Muscle layer of colon (tissue), 2 donors: ENCODE measurements around the gene DSCAM.

Experiments used
- H3K27ac ChIP-seq: one replicate; pipeline ENCODE4 v1.7.0; 2013; ENCODE audit warnings: low read depth, mild to moderate bottlenecking, low read length, moderate library complexity
- H3K27me3 ChIP-seq, 2 donors: one replicate each; pipeline ENCODE4 v1.7.0; 2013; ENCODE audit warnings: low read length in 2 of 2, mild to moderate bottlenecking in 2 of 2; ENCODE audit not compliant: insufficient read depth in 2 of 2, control insufficient read depth in 1 of 2
- H3K36me3 ChIP-seq: one replicate; pipeline ENCODE4 v1.7.0; 2013; ENCODE audit warnings: mild to moderate bottlenecking, low read length; ENCODE audit not compliant: insufficient read depth
- H3K4me1 ChIP-seq: one replicate; pipeline ENCODE4 v1.7.0; 2013; ENCODE audit warnings: mild to moderate bottlenecking, low read length; ENCODE audit not compliant: insufficient read depth
- H3K4me3 ChIP-seq, 2 donors: one replicate each; pipeline ENCODE4 v1.7.0; 2013; ENCODE audit warnings: low read length in 2 of 2, low read depth in 1 of 2, mild to moderate bottlenecking in 1 of 2, moderate library complexity in 1 of 2
- H3K9ac ChIP-seq: one replicate; pipeline ENCODE4 v1.7.0; 2013; ENCODE audit warnings: low read length
- H3K9me3 ChIP-seq: one replicate; pipeline ENCODE4 v1.7.0; 2013; ENCODE audit warnings: mild to moderate bottlenecking, low read length
- donor health status: abdominal sarcoma.
- donor health status: Adenocarcinoma of cecum.

DSCAM gene

GRCh38 chr21:40851749-40852148 is 4.8 kb upstream of the DSCAM start:
- no peaks in the 10 kb centered on the region for H3K36me3 ChIP-seq
- H3K27ac ChIP-seq, result no peak overlapping the region
- peaks cover 0 to 8% of the 10 kb centered on the region in 2 donors for H3K27me3 ChIP-seq
- no peaks in the 10 kb centered on the region for H3K4me1 ChIP-seq
- no peaks in the 10 kb centered on the region for H3K9me3 ChIP-seq
- no peak overlapping the region for H3K9ac ChIP-seq
- no peak overlapping the region for H3K4me3 ChIP-seq

- no peaks in the 10 kb centered on the region for H3K9me3 ChIP-seq
- peaks cover 8 to 16% of the 10 kb centered on the region in 2 donors for H3K27me3 ChIP-seq
Measured at GRCh38 chr21:40850071-40850470, 3.1 kb upstream of the DSCAM start.

DNA sequence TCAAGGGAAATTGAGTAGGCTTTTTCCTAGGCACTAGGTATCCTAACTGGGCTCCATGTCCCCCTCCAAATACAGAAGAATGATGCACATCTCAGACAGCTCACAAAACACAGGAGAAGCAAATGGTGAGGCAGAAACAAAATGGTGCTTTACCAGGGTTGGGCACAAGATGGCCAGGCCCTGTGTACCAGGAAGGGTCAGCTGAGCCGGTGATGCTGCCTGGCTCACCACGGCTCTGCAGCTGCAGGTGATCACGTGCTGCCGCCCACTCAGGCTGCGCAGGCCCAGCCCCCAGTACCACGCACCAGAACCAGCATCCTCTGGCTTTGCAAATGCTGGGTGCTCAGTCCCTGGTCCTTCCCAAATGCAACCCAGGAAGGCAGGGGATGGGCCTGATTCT is 993 bp upstream of the DSCAM start:
- no peak overlapping the region for H3K9ac ChIP-seq
- H3K4me1 ChIP-seq, result no peaks in the 10 kb centered on the region
- H3K27ac ChIP-seq, result no peak overlapping the region
- H3K4me3 ChIP-seq, result no peak overlapping the region
- H3K27me3 ChIP-seq, result peaks cover 8 to 16% of the 10 kb centered on the region in 2 donors
- H3K36me3 ChIP-seq, result no peaks in the 10 kb centered on the region
- no peaks in the 10 kb centered on the region for H3K9me3 ChIP-seq

More at GRCh38 chr21:40850071-40850470, 3.1 kb upstream of the DSCAM start:
- Histone ChIP-seq H3K4me1 (no peaks in the 10 kb centered on the region), H3K9ac (no peak overlapping the region), H3K4me3 (no peak overlapping the region), H3K27ac (no peak overlapping the region), H3K36me3 (no peaks in the 10 kb centered on the region)

DNA sequence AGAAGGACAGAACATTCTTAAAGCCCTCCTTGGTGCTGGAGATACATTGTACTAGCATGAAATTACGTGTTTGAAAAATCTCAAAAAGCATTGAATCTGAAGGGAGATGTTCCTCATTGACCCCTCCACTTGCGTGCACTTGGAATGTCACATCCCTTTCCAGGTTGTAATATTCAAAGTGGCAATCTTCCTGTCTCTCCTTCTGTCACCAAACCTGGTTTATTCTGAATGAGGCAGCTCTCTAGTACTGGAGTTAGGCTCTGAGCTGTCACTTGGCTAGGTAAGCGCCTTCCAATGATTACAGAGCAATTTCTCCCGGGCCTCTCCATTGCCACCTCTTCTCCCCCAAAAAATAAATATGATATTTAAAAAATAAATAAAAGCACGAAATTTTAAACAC is 855 bp downstream of the DSCAM start:
- Histone ChIP-seq H3K4me3 (no peak overlapping the region), H3K9me3 (no peaks in the 10 kb centered on the region), H3K9ac (no peak overlapping the region), H3K27me3 (peaks cover 8 to 28% of the 10 kb centered on the region in 2 donors), H3K4me1 (peaks cover 4% of the 10 kb centered on the region), H3K27ac (no peak overlapping the region), H3K36me3 (no peaks in the 10 kb centered on the region)

GRCh38 chr21:40845441-40845995 is 1.4 kb downstream of the DSCAM start:
- no peak overlapping the region for H3K9ac ChIP-seq
- no peak overlapping the region for H3K27ac ChIP-seq
- H3K9me3 ChIP-seq, result no peaks in the 10 kb centered on the region
- peaks cover 4% of the 10 kb centered on the region for H3K4me1 ChIP-seq
- no peak overlapping the region for H3K4me3 ChIP-seq
- H3K36me3 ChIP-seq, result no peaks in the 10 kb centered on the region
- H3K27me3 ChIP-seq, result peaks cover 8 to 30% of the 10 kb centered on the region in 2 donors

- no peak overlapping the region for H3K27ac ChIP-seq
- no peaks in the 10 kb centered on the region for H3K36me3 ChIP-seq
- H3K27me3 ChIP-seq, result peaks cover 8 to 30% of the 10 kb centered on the region in 2 donors
- no peak overlapping the region for H3K4me3 ChIP-seq
- H3K4me1 ChIP-seq, result peaks cover 4% of the 10 kb centered on the region
- no peak overlapping the region for H3K9ac ChIP-seq
- H3K9me3 ChIP-seq, result no peaks in the 10 kb centered on the region
Measured at GRCh38 chr21:40844935-40845334, 2.0 kb downstream of the DSCAM start.

DNA sequence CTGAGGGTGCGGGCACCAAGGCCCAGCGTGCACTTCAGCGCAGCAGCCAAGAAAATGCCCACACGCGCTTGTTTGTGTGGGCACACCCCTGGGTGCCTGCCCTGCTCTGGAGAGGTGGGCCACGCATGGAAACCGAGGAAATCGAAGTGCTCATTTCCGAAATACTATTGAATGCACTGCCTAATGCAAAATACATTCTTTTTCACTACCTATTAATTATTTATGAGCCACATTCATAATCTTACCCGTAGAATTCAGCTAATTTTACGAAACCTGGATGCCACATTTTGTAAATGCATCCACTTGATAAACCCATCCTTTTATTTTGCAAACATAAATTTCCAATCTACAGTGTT is 4.8 kb downstream of the DSCAM start:
- no peaks in the 10 kb centered on the region for H3K9me3 ChIP-seq
- H3K9ac ChIP-seq, result no peak overlapping the region
- no peak overlapping the region for H3K27ac ChIP-seq
- H3K4me1 ChIP-seq, result peaks cover 4% of the 10 kb centered on the region
- H3K4me3 ChIP-seq, result no peak overlapping the region
- peaks cover 8 to 27% of the 10 kb centered on the region in 2 donors for H3K27me3 ChIP-seq
- H3K36me3 ChIP-seq, result no peaks in the 10 kb centered on the region

DNA sequence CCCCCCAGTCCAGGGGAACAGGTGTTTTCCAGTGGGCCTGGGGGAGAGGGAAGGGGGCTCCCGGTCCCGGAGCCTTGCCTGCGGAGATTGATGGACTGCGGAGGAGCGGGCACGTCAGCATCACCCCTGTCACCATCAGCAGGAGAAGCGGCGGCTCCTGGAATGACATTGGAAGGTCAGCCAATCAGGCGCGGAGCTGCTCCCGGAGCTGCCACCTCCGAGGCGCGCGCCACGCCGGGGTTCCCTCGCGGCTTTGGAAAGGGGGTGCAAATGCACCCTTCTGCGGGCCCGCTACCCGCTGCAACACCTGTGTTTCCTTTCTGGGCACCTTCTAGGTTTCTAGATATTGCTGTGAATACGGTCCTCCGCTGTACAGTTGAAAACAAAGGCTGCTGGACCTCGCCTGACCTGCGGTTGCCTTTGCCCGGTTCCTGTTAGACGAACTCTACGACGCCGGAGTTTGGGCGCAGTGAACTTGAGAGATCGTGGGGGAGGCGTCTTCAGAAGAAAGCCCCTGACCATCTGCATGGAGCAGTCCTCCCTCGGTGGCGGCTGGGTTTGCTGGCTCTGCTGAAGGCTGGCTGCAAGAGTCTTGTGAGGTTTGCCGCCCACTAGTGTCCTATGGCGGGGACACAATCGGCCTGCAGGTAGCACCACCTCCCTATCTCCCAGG is 5.3 kb downstream of the DSCAM start:
- H3K4me1 ChIP-seq, result peaks cover 4% of the 10 kb centered on the region
- H3K9ac ChIP-seq, result no peak overlapping the region
- no peaks in the 10 kb centered on the region for H3K9me3 ChIP-seq
- H3K4me3 ChIP-seq, result peak overlapping the region; percentile 15 to 45
- no peaks in the 10 kb centered on the region for H3K36me3 ChIP-seq
- no peak overlapping the region for H3K27ac ChIP-seq
- H3K27me3 ChIP-seq, result peaks cover 8 to 23% of the 10 kb centered on the region in 2 donors

DNA sequence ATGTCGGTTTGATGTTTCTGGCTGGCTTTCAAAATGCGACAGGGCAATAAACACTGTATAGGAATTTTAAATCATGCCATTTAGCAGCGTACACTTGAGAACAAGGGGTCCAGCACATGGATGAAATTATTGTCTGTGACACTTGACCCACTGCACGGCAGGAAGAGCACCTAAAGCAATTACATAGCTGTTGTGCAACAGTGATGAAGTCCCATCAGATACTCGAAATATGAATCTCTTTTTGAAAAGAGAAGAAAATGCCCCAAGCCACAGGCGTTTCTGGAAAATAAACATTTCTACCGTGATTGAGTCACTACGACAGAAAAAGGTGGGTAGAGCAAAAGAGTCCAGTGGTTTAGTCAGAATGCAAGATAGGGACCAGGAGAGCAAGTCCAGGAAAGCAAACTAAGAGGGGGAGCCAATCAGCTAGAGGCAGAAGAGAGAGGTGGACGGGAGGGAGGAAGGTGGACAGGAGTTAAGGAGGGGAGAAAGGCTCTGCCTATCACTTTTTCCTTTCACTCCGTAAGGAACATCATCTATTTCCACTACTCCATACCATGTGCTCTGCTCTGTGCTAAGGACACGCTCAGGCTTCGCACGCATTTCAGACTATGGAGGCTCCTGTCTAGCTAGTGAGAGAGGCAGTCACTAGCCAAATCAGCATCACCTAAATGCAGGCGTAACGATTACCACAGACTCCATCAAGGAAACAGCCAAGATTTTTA is 6.4 kb downstream of the DSCAM start:
- Histone ChIP-seq H3K9me3 (no peaks in the 10 kb centered on the region), H3K4me3 (no peak overlapping the region), H3K27ac (no peak overlapping the region), H3K4me1 (peaks cover 4% of the 10 kb centered on the region), H3K27me3 (peaks cover 2 to 19% of the 10 kb centered on the region in 2 donors), H3K9ac (no peak overlapping the region), H3K36me3 (no peaks in the 10 kb centered on the region)

DNA sequence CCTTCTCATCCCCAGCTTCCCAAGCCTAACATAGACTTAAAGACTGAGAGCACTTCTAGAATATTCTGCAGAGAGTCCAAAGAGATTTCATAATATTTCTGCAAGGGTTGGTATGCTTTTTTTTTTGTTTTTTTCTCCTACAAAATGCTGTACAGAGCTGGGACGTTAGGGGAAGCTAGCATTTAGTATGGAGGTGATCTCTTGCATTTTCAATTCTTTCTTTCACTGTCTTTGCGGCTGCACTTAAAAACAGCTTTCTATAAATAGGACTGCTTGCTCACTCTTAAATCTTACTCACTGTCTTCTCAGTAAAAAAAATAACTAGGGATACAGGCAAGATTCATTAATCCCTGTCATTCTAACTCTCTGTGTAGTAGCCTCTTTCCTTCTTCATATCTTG is 7.4 kb downstream of the DSCAM start:
- H3K27ac ChIP-seq, result no peak overlapping the region
- no peaks in the 10 kb centered on the region for H3K36me3 ChIP-seq
- H3K27me3 ChIP-seq, result peaks cover 0 to 15% of the 10 kb centered on the region in 2 donors
- no peaks in the 10 kb centered on the region for H3K9me3 ChIP-seq
- H3K9ac ChIP-seq, result no peak overlapping the region
- H3K4me1 ChIP-seq, result peaks cover 4% of the 10 kb centered on the region
- H3K4me3 ChIP-seq, result no peak overlapping the region

- H3K4me3 ChIP-seq, result no peak overlapping the region
- peaks cover 4% of the 10 kb centered on the region for H3K4me1 ChIP-seq
- H3K36me3 ChIP-seq, result no peaks in the 10 kb centered on the region
- H3K27me3 ChIP-seq, result peaks cover 0 to 15% of the 10 kb centered on the region in 2 donors
- no peak overlapping the region for H3K27ac ChIP-seq
- H3K9me3 ChIP-seq, result no peaks in the 10 kb centered on the region
- no peak overlapping the region for H3K9ac ChIP-seq
Measured at GRCh38 chr21:40837456-40837855, 9.5 kb downstream of the DSCAM start.
